SK-N-SH treated with all-trans-retinoic acid at 6 μM for 48 hours (cell line): Measurements from ENCODE around the gene OR51G2.
A peak's percentile ranks its signal among the peaks of the same experiment; 100 is the strongest.

Experiments
- ATAC-seq: fragments of 200-7000 bp; cut with Tn5 transposase; 3 replicates; pipeline ENCODE4 v1.9.1; 2020; ENCODE audit warnings: mild to moderate bottlenecking, moderate library complexity
- ARNTL ChIP-seq: fragments of 450-650 bp; formaldehyde crosslinking; IDR thresholded peaks from 2 replicates; pipeline ENCODE4 v1.5.0; 2020; ENCODE audit warnings: low read depth, mild to moderate bottlenecking, moderate library complexity, borderline replicate concordance
- BACH2 ChIP-seq: fragments of 250-450 bp; sonication (Bioruptor Pico); IDR thresholded peaks from 2 replicates; pipeline ENCODE4 v1.9.0; 2021; ENCODE audit warnings: mild to moderate bottlenecking, borderline replicate concordance
- CSDC2 ChIP-seq: fragments of 250-450 bp; sonication (Bioruptor Pico); IDR thresholded peaks from 2 replicates; pipeline ENCODE4 v1.5.0; 2020; ENCODE audit warnings: mild to moderate bottlenecking, moderate library complexity
- ESRRG ChIP-seq: fragments of 250-450 bp; sonication (Bioruptor Pico); IDR thresholded peaks from 2 replicates; pipeline ENCODE4 v1.6.1; 2021; ENCODE audit warnings: mild to moderate bottlenecking
- PATZ1 ChIP-seq: fragments of 250-450 bp; sonication (Bioruptor Pico); IDR thresholded peaks from 2 replicates; pipeline ENCODE4 v1.8.0; 2020; ENCODE audit warnings: mild to moderate bottlenecking, moderate library complexity, borderline replicate concordance
- PPARA ChIP-seq: fragments of 250-450 bp; sonication (Bioruptor Pico); IDR thresholded peaks from 2 replicates; pipeline ENCODE4 v1.5.0; 2020; ENCODE audit warnings: mild to moderate bottlenecking, borderline replicate concordance
- SNAI2 ChIP-seq: fragments of 250-450 bp; sonication (Bioruptor Pico); IDR thresholded peaks from 2 replicates; pipeline ENCODE4 v1.5.0; 2020; ENCODE audit warnings: mild to moderate bottlenecking, moderate library complexity
- TCF4 ChIP-seq: fragments of 250-450 bp; sonication (Bioruptor Pico); IDR thresholded peaks from 2 replicates; pipeline ENCODE4 v1.8.0; 2021; ENCODE audit warnings: mild to moderate bottlenecking, moderate library complexity, borderline replicate concordance
- TOX ChIP-seq: fragments of 250-450 bp; sonication (Bioruptor Pico); IDR thresholded peaks from 2 replicates; pipeline ENCODE4 v1.8.0; 2021; ENCODE audit warnings: mild to moderate bottlenecking, moderate library complexity, borderline replicate concordance
- TSHZ2 ChIP-seq: fragments of 250-450 bp; sonication (Bioruptor Pico); IDR thresholded peaks from 2 replicates; pipeline ENCODE4 v1.5.0; 2020; ENCODE audit warnings: mild to moderate bottlenecking, moderate library complexity
- ZFP3 ChIP-seq: fragments of 250-450 bp; sonication (Bioruptor Pico); IDR thresholded peaks from 2 replicates; pipeline ENCODE4 v1.5.0; 2020; ENCODE audit warnings: mild to moderate bottlenecking, moderate library complexity
- ZFP30 ChIP-seq: fragments of 450-650 bp; formaldehyde crosslinking; IDR thresholded peaks from 2 replicates; pipeline ENCODE4 v1.5.0; 2022; ENCODE audit warnings: mild to moderate bottlenecking, moderate library complexity
- ZNF565 ChIP-seq: fragments of 450-650 bp; formaldehyde crosslinking; conservative IDR thresholded peaks from 2 replicates; pipeline ENCODE4 v1.5.0; 2020; ENCODE audit warnings: low read depth, mild to moderate bottlenecking, moderate library complexity
- ZNF8 ChIP-seq: fragments of 450-650 bp; formaldehyde crosslinking; IDR thresholded peaks from 2 replicates; pipeline ENCODE4 v1.5.0; 2020; ENCODE audit warnings: mild to moderate bottlenecking, moderate library complexity
- TF ChIP-seq, protein P1 (sequence below): fragments of 250-450 bp; sonication (Bioruptor Pico); IDR thresholded peaks from 2 replicates; pipeline ENCODE4 v1.8.0; 2021; ENCODE audit warnings: low read depth, mild to moderate bottlenecking, moderate library complexity, borderline replicate concordance
- TF ChIP-seq, protein P2 (sequence below): fragments of 250-450 bp; sonication (Bioruptor Pico); IDR thresholded peaks from 2 replicates; pipeline ENCODE4 v1.5.1; 2020; ENCODE audit warnings: low read depth, mild to moderate bottlenecking, moderate library complexity

The OR51G2 gene

DNA sequence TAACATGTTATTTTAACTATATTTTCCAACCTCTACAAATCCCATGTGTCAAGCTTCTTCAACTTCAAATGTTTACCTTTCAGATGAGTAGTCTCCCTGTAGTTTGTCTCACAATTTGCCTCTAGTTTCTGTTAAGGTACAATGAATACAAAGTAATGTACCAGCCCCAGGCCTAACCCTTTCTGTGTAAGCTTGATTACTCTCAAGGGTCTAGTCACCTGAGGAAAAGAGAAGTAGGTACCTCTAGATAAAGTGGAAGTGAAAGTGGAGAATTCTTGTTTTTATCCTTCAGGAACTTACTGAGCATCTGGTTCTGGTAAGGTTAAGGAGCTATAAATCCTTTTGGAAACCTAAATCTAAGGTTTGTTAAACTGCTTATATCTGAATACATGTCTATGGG is 15.7 kb downstream of the OR51G2 start, which contains the start of gene OR51A7:
Gene OR51A7 (plus strand): TSS at position 300 of the 400 bp plus-strand sequence. CDS start 3,587 bp downstream, outside the sequence.
- no peak for TF ChIP-seq ZNF565
- TF ChIP-seq TSHZ2: no peak
- no peak for TF ChIP-seq PPARA (CRISPR knock-in tag)
- TF ChIP-seq CSDC2 (CRISPR knock-in tag): no peak
- no peak for TF ChIP-seq ZFP30
- TF ChIP-seq ARNTL (CRISPR knock-in tag): no peak
- ATAC-seq: no peak

DNA sequence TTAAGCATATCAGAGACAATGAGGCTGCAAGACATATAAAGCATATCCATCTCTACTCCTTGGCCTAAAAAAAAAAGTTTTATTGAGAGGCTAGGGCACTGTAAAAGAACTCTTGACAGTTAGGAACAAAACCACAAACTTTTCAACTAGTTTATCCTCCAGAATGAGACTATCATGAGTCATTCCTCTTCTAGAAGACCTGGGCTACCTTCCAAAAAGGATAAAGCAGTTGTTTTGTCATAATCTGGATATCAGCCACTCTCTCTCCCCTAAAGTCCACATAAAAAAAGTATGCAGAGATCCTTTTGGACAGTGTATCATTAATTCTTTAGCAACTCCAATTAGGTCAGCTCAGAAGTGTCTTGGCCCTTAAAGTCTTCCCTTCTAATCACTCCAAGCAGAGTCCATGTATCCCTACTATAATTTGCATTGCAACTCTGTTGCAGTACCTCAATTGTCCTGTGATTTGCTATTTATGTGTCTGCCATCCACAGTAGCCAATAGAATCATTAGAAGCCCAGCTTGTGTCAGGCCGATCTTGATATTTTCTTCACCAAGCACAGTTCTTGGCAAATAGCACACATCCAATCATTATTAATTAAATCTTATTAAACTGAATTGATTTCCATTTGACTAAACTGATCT is 27.0 kb downstream of the OR51G2 start:
- TF ChIP-seq BACH2 (CRISPR knock-in tag) (no peak), TSHZ2 (no peak), ZNF8 (no peak), ESRRG (CRISPR knock-in tag) (no peak), PATZ1 (no peak)
- peak; percentile 63 for ATAC-seq

DNA sequence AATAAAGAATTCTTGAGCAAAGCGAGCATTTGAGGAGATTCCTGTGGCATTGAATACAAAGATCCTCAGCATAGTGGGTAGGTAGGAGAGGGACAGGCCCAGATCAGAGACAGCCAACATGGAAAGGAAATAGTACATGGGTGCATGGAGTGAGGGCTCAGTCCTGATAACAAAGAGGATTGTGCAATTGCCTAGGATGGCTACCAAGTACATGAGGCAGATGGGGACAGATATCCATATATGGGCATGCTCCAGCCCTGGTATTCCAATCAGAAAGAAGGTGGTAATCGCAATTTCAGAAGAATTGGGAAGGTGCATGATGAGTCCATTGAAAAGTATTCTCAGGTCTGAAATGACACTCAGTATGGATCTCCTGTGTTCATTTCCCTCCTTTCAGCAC is 28.9 kb downstream of the OR51G2 start:
- TF ChIP-seq ZNF565 (no peak), PPARA (CRISPR knock-in tag) (no peak), PATZ1 (no peak), CSDC2 (CRISPR knock-in tag) (no peak), TSHZ2 (no peak), ZFP30 (no peak), TOX (CRISPR knock-in tag) (no peak), ARNTL (CRISPR knock-in tag) (no peak), SNAI2 (no peak), TCF4 (CRISPR knock-in tag) (no peak), ZFP3 (CRISPR knock-in tag) (no peak), ESRRG (CRISPR knock-in tag) (no peak)
- TF ChIP-seq, protein P1, sequence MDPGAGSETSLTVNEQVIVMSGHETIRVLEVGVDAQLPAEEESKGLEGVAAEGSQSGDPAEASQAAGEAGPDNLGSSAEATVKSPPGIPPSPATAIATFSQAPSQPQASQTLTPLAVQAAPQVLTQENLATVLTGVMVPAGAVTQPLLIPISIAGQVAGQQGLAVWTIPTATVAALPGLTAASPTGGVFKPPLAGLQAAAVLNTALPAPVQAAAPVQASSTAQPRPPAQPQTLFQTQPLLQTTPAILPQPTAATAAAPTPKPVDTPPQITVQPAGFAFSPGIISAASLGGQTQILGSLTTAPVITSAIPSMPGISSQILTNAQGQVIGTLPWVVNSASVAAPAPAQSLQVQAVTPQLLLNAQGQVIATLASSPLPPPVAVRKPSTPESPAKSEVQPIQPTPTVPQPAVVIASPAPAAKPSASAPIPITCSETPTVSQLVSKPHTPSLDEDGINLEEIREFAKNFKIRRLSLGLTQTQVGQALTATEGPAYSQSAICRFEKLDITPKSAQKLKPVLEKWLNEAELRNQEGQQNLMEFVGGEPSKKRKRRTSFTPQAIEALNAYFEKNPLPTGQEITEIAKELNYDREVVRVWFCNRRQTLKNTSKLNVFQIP (CRISPR knock-in tag): no peak
- TF ChIP-seq, protein P2, sequence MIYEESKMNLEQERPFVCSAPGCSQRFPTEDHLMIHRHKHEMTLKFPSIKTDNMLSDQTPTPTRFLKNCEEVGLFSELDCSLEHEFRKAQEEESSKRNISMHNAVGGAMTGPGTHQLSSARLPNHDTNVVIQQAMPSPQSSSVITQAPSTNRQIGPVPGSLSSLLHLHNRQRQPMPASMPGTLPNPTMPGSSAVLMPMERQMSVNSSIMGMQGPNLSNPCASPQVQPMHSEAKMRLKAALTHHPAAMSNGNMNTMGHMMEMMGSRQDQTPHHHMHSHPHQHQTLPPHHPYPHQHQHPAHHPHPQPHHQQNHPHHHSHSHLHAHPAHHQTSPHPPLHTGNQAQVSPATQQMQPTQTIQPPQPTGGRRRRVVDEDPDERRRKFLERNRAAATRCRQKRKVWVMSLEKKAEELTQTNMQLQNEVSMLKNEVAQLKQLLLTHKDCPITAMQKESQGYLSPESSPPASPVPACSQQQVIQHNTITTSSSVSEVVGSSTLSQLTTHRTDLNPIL: no peak
- TF ChIP-seq, all 23 proteins: peak for 0
- ATAC-seq: no peak
